Mucosa of descending colon (tissue), 3 donors: ENCODE data around the gene ADAMTS2. TPM values are rescaled to one million over a fixed set of nuclear protein-coding genes. Genes with fewer than 3 reads are reported as not detected.
A peak's percentile ranks its signal among the peaks of the same experiment; 100 is the strongest.

Experiments
- ATAC-seq: fragments of 200-7000 bp; cut with Tn5 transposase; one replicate; pipeline ENCODE4 v1.9.1; 2020; ENCODE audit warnings: mild to moderate bottlenecking, moderate library complexity
- DNase-seq, 3 donors: peaks; one replicate each; pipeline ENCODE4 v3.0.0-alpha.2; 2020
- H3K36me3 ChIP-seq: fragments of 200-600 bp; one replicate; pipeline ENCODE4 v1.8.0; 2021; ENCODE audit warnings: low read depth, mild to moderate bottlenecking
- H3K4me1 ChIP-seq: fragments of 200-600 bp; one replicate; pipeline ENCODE4 v1.8.0; 2021; ENCODE audit warnings: low read depth, mild to moderate bottlenecking
- H3K4me3 ChIP-seq: fragments of 200-600 bp; one replicate; pipeline ENCODE4 v1.8.0; 2021; ENCODE audit warnings: mild to moderate bottlenecking
- H3K9me3 ChIP-seq: fragments of 200-600 bp; one replicate; pipeline ENCODE4 v1.8.0; 2021; ENCODE audit warnings: mild to moderate bottlenecking
- intact Hi-C, 2 donors: fragments of 100-400 bp; cut with DNase I in 1 of 2; cut with micrococcal nuclease in 1 of 2; formaldehyde crosslinking; loops; one replicate each; pipeline versions ENCODE4 v1.11.0 to v1.11.1; 2022; cut with DNase I, micrococcal nuclease
- total RNA-seq, 3 donors: library from RNA; stranded (reverse); fragmentation: NEBNext Ultra II Directional in 2 of 3; extraction: Animal tissue kit (Norgen Biotek cat#: 25700) in 2 of 3; gene quantifications; one replicate each; pipeline versions ENCODE4 v1.2.1 to v1.2.4, GENCODE V29; 2021 to 2023
- TF ChIP-seq, protein P1 (sequence below): fragments of 200-600 bp; IDR thresholded peaks from one replicate; pipeline ENCODE4 v1.8.0; 2022; ENCODE audit warnings: antibody characterized with exemption, mild to moderate bottlenecking
- donor health status: DM: no; HTN: no; CAD: no; lungs with moderate emphysema.
- donor health status: DM: no; HTN: no; CAD: no.
- donor health status: DM: no; HTN: yes; CAD: no.

ADAMTS2 gene
- total RNA-seq, 3 donors from 2014 or later, result 1.3 to 9.2 (median 7.3) TPM

DNA sequence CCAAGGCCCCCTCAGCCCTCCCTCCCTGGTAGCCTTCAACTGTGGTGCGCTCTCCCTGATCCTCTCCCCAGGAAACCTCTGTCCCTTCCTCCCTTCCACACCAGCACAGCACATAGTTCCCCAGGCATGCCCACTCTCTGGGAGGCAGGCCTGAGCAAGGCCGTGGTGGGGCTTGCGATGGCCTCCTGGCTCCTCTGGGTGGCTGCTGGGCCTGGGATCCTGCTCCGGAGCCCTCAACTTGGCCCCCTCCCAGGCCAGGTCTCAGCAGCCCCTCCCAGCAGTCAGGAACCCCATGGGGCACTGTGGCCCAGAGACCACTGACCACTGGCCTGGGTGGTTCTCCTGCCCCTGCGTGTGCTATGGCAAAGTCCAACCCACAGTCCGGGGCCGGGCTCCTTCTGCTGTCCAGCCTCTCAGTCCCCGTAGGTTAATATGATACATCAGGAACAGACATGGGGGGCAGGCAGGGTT, 159.3 kb downstream of the ADAMTS2 start:
- no peak for ATAC-seq
- H3K4me3 ChIP-seq, result no peak overlapping the region
- DNase-seq, result peak in 1 of 3 donors; percentile 23
- H3K4me1 ChIP-seq, result no peaks in the 10 kb centered on the region
- H3K9me3 ChIP-seq, result no peaks in the 10 kb centered on the region
- TF ChIP-seq, protein P1, sequence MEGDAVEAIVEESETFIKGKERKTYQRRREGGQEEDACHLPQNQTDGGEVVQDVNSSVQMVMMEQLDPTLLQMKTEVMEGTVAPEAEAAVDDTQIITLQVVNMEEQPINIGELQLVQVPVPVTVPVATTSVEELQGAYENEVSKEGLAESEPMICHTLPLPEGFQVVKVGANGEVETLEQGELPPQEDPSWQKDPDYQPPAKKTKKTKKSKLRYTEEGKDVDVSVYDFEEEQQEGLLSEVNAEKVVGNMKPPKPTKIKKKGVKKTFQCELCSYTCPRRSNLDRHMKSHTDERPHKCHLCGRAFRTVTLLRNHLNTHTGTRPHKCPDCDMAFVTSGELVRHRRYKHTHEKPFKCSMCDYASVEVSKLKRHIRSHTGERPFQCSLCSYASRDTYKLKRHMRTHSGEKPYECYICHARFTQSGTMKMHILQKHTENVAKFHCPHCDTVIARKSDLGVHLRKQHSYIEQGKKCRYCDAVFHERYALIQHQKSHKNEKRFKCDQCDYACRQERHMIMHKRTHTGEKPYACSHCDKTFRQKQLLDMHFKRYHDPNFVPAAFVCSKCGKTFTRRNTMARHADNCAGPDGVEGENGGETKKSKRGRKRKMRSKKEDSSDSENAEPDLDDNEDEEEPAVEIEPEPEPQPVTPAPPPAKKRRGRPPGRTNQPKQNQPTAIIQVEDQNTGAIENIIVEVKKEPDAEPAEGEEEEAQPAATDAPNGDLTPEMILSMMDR, result no peak
- intact Hi-C loops, result no loop called here
- H3K36me3 ChIP-seq, result no peaks in the 10 kb centered on the region

DNA sequence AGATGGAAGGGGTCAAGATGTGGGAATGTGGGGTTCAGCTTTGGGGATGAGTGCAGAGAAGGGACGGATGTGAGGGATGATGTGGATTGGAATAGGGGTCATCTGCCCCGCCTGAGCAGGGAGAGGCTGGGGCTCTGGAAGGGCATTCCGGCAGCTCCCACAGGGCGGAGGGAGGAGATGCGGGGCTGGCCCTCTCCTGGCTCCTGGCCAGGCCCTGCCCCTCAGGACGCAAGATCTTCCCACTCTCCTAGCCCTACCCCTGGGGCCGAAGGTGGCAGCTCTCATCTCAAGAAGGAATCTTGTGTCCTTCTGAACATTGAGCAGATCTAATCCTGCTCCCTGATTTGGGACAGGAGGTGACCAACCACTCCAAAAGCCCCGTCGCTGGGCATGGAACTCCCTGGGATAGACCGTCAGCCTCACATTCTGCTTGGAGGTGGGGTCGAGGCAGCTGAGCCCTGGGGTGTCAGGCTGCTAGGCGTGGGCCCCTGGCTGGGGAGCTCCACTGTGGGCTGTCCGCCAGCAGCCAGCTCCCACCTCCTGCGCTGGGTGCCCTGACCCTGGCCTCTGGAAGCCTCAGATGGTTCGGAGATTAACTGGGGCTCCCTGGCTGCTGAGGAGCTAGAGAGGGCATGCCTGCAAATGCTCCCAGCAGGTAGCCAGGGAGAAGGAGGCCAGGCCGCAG, 159.9 kb downstream of the ADAMTS2 start:
- Histone ChIP-seq H3K4me1 (no peaks in the 10 kb centered on the region), H3K36me3 (no peaks in the 10 kb centered on the region), H3K9me3 (no peaks in the 10 kb centered on the region), H3K4me3 (no peak overlapping the region)
- TF ChIP-seq, protein P1, result no peak
- intact Hi-C loops, result no loop called here
- peak in 1 of 3 donors; percentile 32 for DNase-seq
- ATAC-seq, result no peak

DNA sequence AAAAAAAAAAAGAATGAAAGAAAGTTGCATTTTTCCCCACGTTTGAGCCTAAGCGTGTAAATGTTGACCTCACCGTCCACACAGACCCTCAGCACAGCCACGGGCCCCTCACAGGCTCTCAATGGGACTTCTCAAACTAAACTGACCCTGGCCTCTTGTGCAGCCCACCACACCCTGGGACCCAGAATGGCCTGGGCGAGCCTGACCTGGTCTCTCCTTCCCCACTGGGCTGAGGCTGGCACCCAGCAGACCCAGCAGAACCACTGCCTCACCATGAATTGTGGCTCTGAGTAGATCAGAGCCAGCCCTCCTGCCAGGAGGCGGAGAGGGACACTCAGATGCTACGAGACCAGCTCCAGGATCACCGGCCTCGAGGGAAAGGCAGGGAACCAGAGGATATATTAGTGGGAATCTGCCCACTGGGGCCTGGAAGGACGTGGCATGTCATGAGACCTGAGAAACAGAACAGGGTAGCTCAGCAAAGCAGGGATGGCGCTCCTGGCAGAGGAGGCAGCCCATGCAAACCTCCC, 160.7 kb downstream of the ADAMTS2 start:
- no peak overlapping the region for H3K4me3 ChIP-seq
- H3K4me1 ChIP-seq, result no peaks in the 10 kb centered on the region
- DNase-seq (no peak), ATAC-seq (no peak)
- H3K36me3 ChIP-seq, result no peaks in the 10 kb centered on the region
- TF ChIP-seq, protein P1, result no peak
- no peaks in the 10 kb centered on the region for H3K9me3 ChIP-seq
- intact Hi-C loops, result no loop called here

DNA sequence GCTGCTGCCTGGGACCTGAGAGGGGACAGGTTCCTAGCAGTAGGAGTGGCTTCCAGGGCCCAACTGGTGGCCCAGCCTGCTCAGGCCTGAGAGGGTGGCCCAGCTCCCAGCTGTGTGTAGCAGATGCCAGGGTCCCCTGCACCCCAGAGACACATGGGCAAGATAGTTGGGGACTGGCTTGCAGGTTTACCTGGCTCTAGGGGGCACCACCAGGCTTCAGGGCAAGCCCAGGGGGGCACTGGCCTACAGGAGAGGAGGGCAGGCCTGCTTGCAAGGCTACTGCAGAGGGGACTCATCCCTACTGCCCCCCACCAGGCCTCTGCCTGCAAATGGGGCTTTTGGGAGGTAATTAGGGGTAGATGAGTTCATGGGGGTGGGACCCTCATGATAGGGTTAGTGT, 161.8 kb downstream of the ADAMTS2 start:
- intact Hi-C loops, result no loop called here
- no peaks in the 10 kb centered on the region for H3K36me3 ChIP-seq
- TF ChIP-seq, protein P1, result no peak

DNA sequence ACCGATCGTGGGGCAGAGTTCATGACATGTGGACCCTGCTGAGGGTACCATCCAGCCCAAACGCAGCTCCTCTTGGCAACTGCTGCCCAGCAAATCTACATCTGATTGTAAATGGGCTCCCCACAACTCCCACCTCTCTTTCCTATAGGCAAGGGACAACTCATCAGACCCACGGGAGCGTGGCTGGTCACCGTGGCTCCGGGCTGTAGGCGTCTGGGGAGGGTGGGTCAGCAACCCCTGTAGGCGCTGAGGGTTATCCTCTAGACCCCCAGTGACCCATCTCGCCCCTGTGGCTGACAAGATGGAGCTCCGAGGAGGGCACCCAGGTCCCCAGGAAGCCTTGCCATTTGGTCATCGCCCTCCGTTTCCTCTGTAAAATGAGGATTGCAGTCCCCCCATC, 162.7 kb downstream of the ADAMTS2 start:
- H3K9me3 ChIP-seq, result no peaks in the 10 kb centered on the region
- no peaks in the 10 kb centered on the region for H3K36me3 ChIP-seq
- intact Hi-C loops, result no loop called here
- H3K4me3 ChIP-seq, result no peak overlapping the region
- DNase-seq (no peak), ATAC-seq (no peak)
- TF ChIP-seq, protein P1, result no peak
- H3K4me1 ChIP-seq, result no peaks in the 10 kb centered on the region

More for the DNA sequence above, 161.8 kb downstream of the ADAMTS2 start:
- Histone ChIP-seq H3K4me1 (no peaks in the 10 kb centered on the region), H3K4me3 (no peak overlapping the region), H3K9me3 (no peaks in the 10 kb centered on the region)
- DNase-seq, result no peak
- ATAC-seq, result no peak
